Mesenchymal stem cell (in vitro differentiated cells and primary cell): ENCODE measurements around the gene TNNI2.
A peak's percentile ranks its signal among the peaks of the same experiment; 100 is the strongest.

Source experiments
- DNase-seq: peaks from one replicate; pipeline ENCODE4 v3.0.0-alpha.2; 2013
- H2AFZ ChIP-seq: one replicate; pipeline ENCODE4 v1.6.1; 2013; ENCODE audit warnings: low read depth, mild to moderate bottlenecking, control low read depth, inconsistent platforms, low read length, moderate library complexity
- H2AK5ac ChIP-seq: 2 replicates; pipeline ENCODE4 v1.6.1; 2013; ENCODE audit warnings: low read length, moderate library complexity, mild to moderate bottlenecking, inconsistent platforms; ENCODE audit not compliant: severe bottlenecking
- H2BK120ac ChIP-seq: one replicate; pipeline ENCODE4 v1.6.1; 2013; ENCODE audit warnings: low read depth, mild to moderate bottlenecking, inconsistent platforms, low read length, moderate library complexity
- H2BK12ac ChIP-seq, 2 experiments: one replicate each; pipeline ENCODE4 v1.6.1; 2013; ENCODE audit warnings: inconsistent platforms in 2 of 2, low read length in 2 of 2, mild to moderate bottlenecking in 2 of 2, moderate library complexity in 2 of 2, control low read depth in 1 of 2
- H2BK15ac ChIP-seq: one replicate; pipeline ENCODE4 v1.6.1; 2013; ENCODE audit warnings: mild to moderate bottlenecking, low read depth, inconsistent platforms; ENCODE audit not compliant: poor library complexity, severe bottlenecking
- H2BK5ac ChIP-seq: 2 replicates; pipeline ENCODE4 v1.6.1; 2013; ENCODE audit warnings: low read depth, mild to moderate bottlenecking, low read length, control low read depth, inconsistent platforms; ENCODE audit not compliant: poor library complexity, severe bottlenecking
- H3K14ac ChIP-seq, 2 experiments: one replicate each; pipeline ENCODE4 v1.6.1; 2013; ENCODE audit warnings: inconsistent platforms in 2 of 2, low read length in 2 of 2, control low read depth in 1 of 2, mild to moderate bottlenecking in 1 of 2, moderate library complexity in 1 of 2
- H3K18ac ChIP-seq, 2 experiments: one replicate each; pipeline ENCODE4 v1.6.1; 2013; ENCODE audit warnings: inconsistent platforms in 2 of 2, low read length in 2 of 2, control low read depth in 1 of 2, low read depth in 1 of 2, mild to moderate bottlenecking in 1 of 2
- H3K23ac ChIP-seq, 2 experiments: one replicate each; pipeline ENCODE4 v1.6.1; 2013; ENCODE audit warnings: inconsistent platforms in 2 of 2, low read length in 2 of 2, mild to moderate bottlenecking in 2 of 2, moderate library complexity in 2 of 2, control low read depth in 1 of 2
- H3K27ac ChIP-seq: 2 replicates; pipeline ENCODE4 v1.5.1; 2013; ENCODE audit warnings: mild to moderate bottlenecking, moderate library complexity, low read length, control low read depth, inconsistent platforms; ENCODE audit not compliant: poor library complexity, severe bottlenecking
- H3K27me3 ChIP-seq, 2 experiments: 2 replicates each; pipeline versions ENCODE4 v1.6.1 to v1.7.0; 2013; ENCODE audit warnings: low read length in 2 of 2, mild to moderate bottlenecking in 2 of 2, moderate library complexity in 2 of 2, control low read depth in 1 of 2, inconsistent platforms in 1 of 2; ENCODE audit not compliant: control insufficient read depth in 1 of 2, insufficient read depth in 1 of 2
- H3K36me3 ChIP-seq, 2 experiments: 2 replicates each; pipeline versions ENCODE4 v1.6.1 to v1.7.0; 2013; ENCODE audit warnings: low read length in 2 of 2, control low read depth in 1 of 2, inconsistent platforms in 1 of 2, low read depth in 1 of 2, mild to moderate bottlenecking in 1 of 2; ENCODE audit not compliant: insufficient read depth in 2 of 2, control insufficient read depth in 1 of 2
- H3K4ac ChIP-seq, 2 experiments: one replicate each; pipeline ENCODE4 v1.6.1; 2013; ENCODE audit warnings: inconsistent platforms in 2 of 2, low read length in 2 of 2, mild to moderate bottlenecking in 2 of 2, moderate library complexity in 2 of 2, control low read depth in 1 of 2, low read depth in 1 of 2
- H3K4me1 ChIP-seq: 2 replicates; pipeline ENCODE4 v1.6.1; 2013; ENCODE audit warnings: low read depth, low read length, control low read depth; ENCODE audit not compliant: control insufficient read depth, insufficient read depth
- H3K4me2 ChIP-seq: 2 replicates; pipeline ENCODE4 v1.6.1; 2013; ENCODE audit warnings: low read length, mild to moderate bottlenecking, inconsistent platforms; ENCODE audit not compliant: poor library complexity, severe bottlenecking
- H3K4me3 ChIP-seq, 2 experiments: 2 replicates each; pipeline versions ENCODE4 v1.5.1 to v1.7.0; 2013; ENCODE audit warnings: low read length in 2 of 2, mild to moderate bottlenecking in 2 of 2, control low read depth in 1 of 2, low read depth in 1 of 2; ENCODE audit not compliant: insufficient read depth in 1 of 2
- H3K79me1 ChIP-seq: replicated peaks from 2 replicates; pipeline ENCODE4 v1.6.1; 2013; ENCODE audit warnings: mild to moderate bottlenecking, control low read depth, low read length, inconsistent platforms; ENCODE audit not compliant: poor library complexity, severe bottlenecking
- H3K9ac ChIP-seq: 2 replicates; pipeline ENCODE4 v1.7.0; 2013; ENCODE audit warnings: mild to moderate bottlenecking, low read length, moderate library complexity
- H3K9me3 ChIP-seq: 2 replicates; pipeline ENCODE4 v1.7.0; 2013; ENCODE audit warnings: mild to moderate bottlenecking, low read length; ENCODE audit not compliant: control insufficient read depth
- H4K8ac ChIP-seq: one replicate; pipeline ENCODE4 v1.6.1; 2013; ENCODE audit warnings: inconsistent platforms, mild to moderate bottlenecking, low read length, moderate library complexity
- H4K91ac ChIP-seq: one replicate; pipeline ENCODE4 v1.6.1; 2013; ENCODE audit warnings: mild to moderate bottlenecking, low read length, inconsistent platforms
- WGBS: methylation state at CpG from one replicate; pipeline ENCODE4 v1.1.7; 2013; ENCODE audit warnings: mixed read lengths; 5-methylcytosine and 5-hydroxymethylcytosine counted together

TNNI2 gene

GRCh38 chr11:1842149-1843097, 3.6 kb downstream of the TNNI2 start:
- no peak overlapping the region for H2AFZ ChIP-seq
- H3K27ac ChIP-seq, result no peak overlapping the region
- H3K4me2 ChIP-seq, result no peak overlapping the region
- no peak overlapping the region for H4K8ac ChIP-seq
- no peak for DNase-seq
- H3K4me3 ChIP-seq, result no peak overlapping the region
- H3K23ac ChIP-seq, result no peak overlapping the region
- H4K91ac ChIP-seq, result peak overlapping the region; percentile 65
- H2BK120ac ChIP-seq, result peak overlapping the region; percentile 15
- H3K4ac ChIP-seq, result peak overlapping the region in 1 of 2 experiments; percentile 36
- peak overlapping the region; percentile 19 to 25 for H3K18ac ChIP-seq
- H3K9me3 ChIP-seq, result no peaks in the 10 kb centered on the region
- no peak overlapping the region for H2BK5ac ChIP-seq
- no peak overlapping the region for H3K14ac ChIP-seq
- H2BK12ac ChIP-seq, result peak overlapping the region; percentile 3 to 29
- no peaks in the 10 kb centered on the region for H3K36me3 ChIP-seq
- H3K9ac ChIP-seq, result no peak overlapping the region
- 94% methylated on average over 29 of the region's 29 CpGs for WGBS
- H2BK15ac ChIP-seq, result peak overlapping the region; percentile 31
- no peaks in the 10 kb centered on the region for H3K79me1 ChIP-seq
- no peak overlapping the region for H2AK5ac ChIP-seq
- peaks cover 4 to 14% of the 10 kb centered on the region in 2 experiments for H3K27me3 ChIP-seq
- peaks cover 16% of the 10 kb centered on the region for H3K4me1 ChIP-seq

- Histone ChIP-seq H4K8ac (no peak overlapping the region), H2BK15ac (peak overlapping the region; percentile 31), H4K91ac (peak overlapping the region; percentile 65), H3K4ac (no peak overlapping the region), H3K23ac (no peak overlapping the region), H3K27ac (no peak overlapping the region), H2AFZ (no peak overlapping the region), H3K14ac (no peak overlapping the region), H3K4me2 (no peak overlapping the region), H3K4me1 (peaks cover 11% of the 10 kb centered on the region), H3K9ac (no peak overlapping the region), H3K18ac (no peak overlapping the region), H3K79me1 (no peaks in the 10 kb centered on the region), H2BK120ac (no peak overlapping the region), H2AK5ac (no peak overlapping the region), H2BK12ac (peak overlapping the region in 1 of 2 experiments; percentile 29), H3K9me3 (no peaks in the 10 kb centered on the region), H3K27me3 (peaks cover 4 to 14% of the 10 kb centered on the region in 2 experiments), H3K4me3 (no peak overlapping the region), H2BK5ac (no peak overlapping the region), H3K36me3 (no peaks in the 10 kb centered on the region)
- DNase-seq, result no peak
- 85% methylated on average over 10 of the region's 11 CpGs for WGBS
These were observed 4.3 kb downstream of the TNNI2 start for GRCh38 chr11:1843098-1843473.

DNA sequence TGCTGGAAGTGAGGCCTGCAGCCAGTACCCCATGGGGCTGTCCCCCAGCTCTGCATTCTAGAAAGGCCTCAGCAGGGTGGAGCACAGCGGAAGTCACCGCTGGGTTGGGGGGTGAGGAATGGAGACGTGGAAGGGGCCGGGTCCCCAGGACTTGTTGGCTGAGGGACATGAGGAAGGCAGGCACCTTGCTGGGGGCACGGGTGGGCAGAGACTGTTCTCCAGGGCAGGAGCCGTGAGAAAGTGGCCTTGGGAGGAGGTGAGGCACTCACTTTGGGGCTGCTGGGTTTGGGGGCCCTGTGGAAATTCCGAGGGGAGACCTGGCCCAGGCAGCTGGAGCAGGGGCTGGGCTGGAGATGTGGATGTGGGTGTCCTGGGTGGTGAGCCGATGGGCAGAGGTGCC, 5.0 kb downstream of the TNNI2 start:
- Histone ChIP-seq H3K18ac (peak overlapping the region in 1 of 2 experiments; percentile 71), H2AFZ (no peak overlapping the region), H3K36me3 (no peaks in the 10 kb centered on the region), H3K14ac (peak overlapping the region in 1 of 2 experiments; percentile 11), H3K4ac (peak overlapping the region in 1 of 2 experiments; percentile 13), H3K4me1 (peaks cover 10% of the 10 kb centered on the region), H2BK12ac (peak overlapping the region in 1 of 2 experiments; percentile 59), H3K9ac (no peak overlapping the region), H4K91ac (peak overlapping the region; percentile 87), H3K27ac (no peak overlapping the region), H3K27me3 (peaks cover 6 to 14% of the 10 kb centered on the region in 2 experiments), H3K4me2 (no peak overlapping the region), H3K79me1 (no peaks in the 10 kb centered on the region), H4K8ac (peak overlapping the region; percentile 86), H2AK5ac (no peak overlapping the region), H3K9me3 (no peaks in the 10 kb centered on the region), H2BK5ac (no peak overlapping the region), H3K23ac (no peak overlapping the region), H2BK120ac (peak overlapping the region; percentile 55), H2BK15ac (peak overlapping the region; percentile 49), H3K4me3 (no peak overlapping the region)
- WGBS, result 96% methylated on average over 8 of the region's 8 CpGs
- no peak for DNase-seq
